NCI-H2029 treated with DMSO at 0.1 percent for 48 hours (cell line): Measurements from ENCODE around the gene TEX36.
"Not testable (repeated sequence)": the region's sequence is repeated elsewhere in the genome, so short reads cannot be mapped to it uniquely, and the experiment has no call there.

ENCODE experiments used
- DNase-seq: peaks from one replicate; lab custom pipeline; 2025; lab: John Stamatoyannopoulos, UW

The TEX36 gene, protein sequence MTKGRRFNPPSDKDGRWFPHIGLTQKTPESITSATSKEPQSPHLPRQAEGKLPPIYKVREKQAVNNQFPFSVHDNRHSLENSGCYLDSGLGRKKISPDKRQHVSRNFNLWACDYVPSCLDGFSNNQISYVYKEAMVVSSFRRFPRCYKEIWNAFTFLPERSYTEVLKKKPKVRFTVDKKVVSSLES

DNA sequence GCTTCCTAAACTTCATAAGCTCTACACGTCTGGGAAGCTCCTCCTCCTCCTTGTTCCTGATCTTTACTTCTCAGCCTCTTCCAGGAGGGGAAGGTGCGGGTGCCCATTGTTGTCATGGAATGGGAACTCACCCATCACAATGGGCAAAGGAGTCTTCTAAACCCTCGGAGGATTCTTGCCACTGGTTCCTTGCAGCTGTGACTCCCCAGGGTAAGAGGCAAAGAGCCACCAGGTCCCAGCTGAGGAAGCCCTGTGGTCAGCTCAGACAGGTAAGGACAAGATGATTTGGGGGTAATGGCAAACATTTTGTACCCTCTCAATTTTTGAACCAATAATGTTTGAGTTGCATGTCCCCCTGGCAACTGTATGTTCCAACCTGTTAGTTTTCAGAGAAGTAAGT lies at the start of gene TEX36:
TEX36 (minus strand) TSS at position 101 of the 400 bp plus-strand sequence. CDS start 174 bp downstream, outside the sequence.
- DNase-seq, result no peak

DNA sequence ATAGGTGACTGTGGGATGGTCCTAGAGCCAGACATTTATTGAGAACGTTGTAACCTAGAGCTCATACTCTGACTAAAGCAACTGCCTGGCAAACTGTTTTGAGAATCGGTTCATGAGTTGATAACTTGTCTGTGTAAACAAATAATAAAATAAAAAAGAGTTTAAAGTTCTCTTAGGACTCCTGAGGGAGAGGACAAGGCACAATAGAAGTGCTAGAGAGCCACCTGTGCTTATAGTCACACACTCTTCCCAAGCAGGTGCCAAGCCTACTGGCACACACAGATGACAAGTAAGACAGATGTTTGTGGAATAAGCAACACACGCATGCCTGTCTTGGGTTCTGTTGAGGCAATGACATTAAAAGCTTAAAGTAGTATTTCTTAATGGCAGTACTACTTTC lies 44.5 kb upstream of the TEX36 start:
- no peak for DNase-seq

DNA sequence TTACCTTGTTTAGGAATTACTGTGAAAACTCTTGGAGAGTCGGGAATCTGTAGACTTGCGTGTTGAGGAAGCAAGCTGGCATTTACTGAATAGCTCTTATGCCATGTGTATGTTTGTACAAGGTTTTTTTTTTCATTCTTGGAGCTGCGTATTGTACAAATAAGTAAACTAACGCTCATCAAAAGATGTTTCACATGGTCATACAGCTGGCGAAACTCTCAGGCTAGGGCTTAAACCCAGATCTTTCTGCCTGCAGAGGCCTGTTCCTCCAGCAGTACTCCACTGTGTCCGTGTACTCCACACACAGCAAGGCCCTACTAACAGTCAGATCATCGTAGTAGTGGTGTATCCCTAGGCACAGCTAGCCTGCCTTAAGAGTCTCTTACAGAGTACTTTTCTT lies 44.0 kb upstream of the TEX36 start:
- no peak for DNase-seq

DNA sequence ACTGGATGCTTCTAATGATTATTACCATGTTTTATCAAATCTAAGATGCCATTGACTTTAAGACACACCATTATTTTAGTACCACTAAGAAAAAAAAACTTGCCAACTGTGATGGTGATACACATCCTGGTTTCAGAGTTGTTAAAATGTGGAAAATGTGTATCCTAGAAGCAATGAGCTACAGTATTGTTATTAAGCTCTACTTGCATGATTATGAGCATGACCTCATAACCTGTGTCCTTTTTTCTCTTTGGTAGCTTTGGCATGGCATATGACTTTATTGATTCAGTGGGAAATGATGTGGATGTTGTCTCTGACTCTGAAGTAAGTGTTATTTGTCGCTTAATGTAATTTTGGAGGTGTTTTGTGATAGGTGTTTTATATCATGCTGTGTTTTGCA lies 39.8 kb upstream of the TEX36 start:
- no peak for DNase-seq

DNA sequence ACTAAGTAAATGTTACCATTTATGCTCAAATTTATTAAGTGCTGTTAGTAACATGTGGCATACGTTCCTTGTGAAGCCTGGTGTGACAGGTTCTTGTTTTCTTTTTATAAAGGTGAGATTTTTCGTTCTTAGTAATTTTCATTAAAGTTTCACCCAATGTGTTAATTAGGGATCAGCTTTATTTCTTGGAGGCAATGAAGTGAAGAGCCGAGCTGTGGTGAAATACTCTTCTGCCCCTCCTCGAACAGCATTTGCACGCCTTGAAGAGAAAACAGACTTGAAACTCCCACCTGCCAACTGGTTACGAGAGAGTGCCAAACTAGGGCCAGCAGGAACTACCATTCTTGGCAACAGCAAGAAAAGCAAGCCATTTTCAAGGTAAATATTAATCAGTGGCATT lies 38.1 kb upstream of the TEX36 start:
- no peak for DNase-seq

DNA sequence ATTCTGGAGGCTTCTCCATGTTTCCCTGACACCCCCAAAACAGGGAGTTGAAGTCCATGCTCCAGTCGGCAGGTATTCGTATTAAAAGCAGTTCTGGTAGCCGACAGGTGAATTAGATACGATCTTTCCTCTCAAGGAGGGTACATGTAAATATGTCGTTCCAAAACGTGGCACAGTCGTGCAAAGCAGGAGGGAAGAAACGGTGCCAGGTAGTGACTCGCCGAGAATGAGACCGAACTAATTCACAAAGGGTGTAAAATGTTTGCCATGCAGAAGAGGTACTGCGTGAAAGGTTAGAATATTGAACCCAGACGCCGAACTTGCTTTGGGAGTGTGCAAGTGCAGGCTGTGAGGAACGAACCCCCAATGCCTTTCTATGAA lies 37.0 kb upstream of the TEX36 start:
- no peak for DNase-seq

DNA sequence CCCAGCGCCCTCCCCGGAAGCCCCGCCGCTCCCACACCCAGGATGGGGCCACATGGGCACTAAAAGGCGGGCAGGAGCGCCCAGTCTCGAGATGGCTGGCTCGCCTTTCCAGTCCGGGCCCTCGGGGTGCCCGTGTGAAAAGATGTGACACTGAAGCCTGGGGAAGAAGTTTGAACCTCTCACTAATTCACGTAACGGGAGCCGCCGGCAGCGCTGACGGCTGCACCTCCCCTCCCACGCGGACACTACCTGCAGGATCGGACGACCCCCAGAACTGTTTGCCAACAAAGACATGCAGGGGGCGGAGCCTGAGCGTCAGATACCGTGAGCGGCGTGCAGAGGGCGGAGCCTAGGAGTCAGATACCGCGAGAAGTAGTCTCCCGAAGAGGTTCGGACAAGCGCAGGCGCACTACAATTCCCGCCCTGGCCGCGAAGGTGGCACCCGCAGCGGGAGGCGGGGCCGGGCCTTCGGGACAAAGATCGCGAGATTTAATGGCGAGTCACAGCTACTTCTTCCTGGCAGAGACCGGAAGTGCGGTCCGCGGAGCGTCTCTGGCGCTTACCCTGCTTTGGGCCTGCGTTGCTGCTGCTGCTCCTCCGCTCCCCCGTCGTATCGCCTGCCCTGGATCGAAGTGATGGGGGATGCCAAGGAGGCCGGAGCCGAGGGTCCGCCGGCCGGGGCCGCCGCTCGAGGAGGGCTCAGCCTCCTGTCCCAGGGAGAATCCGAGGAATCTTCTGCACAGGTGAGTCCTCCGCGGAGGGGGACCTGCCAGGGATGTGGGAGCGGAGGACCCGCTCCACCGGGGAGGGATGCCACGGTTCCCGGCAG lies 36.4 kb upstream of the TEX36 start, which contains the start of gene EDRF1:
EDRF1 (plus strand) TSS at position 537 of the 829 bp plus-strand sequence; CDS start at position 636, 99 bp downstream.
- DNase-seq, result peak; percentile 86

DNA sequence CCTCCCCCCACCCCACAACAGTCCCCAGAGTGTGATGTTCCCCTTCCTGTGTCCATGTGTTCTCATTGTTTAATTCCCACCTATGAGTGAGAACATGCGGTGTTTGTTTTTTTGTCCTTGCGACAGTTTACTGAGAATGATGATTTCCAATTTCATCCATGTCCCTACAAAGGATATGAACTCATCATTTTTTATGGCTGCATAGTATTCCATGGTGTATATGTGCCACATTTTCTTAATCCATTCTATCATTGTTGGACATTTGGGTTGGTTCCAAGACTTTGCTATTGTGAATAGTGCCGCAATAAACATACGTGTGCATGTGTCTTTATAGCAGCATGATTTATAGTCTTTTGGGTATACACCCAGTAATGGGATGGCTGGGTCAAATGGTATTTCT lies 31.8 kb upstream of the TEX36 start:
- not testable (repeated sequence) for DNase-seq

DNA sequence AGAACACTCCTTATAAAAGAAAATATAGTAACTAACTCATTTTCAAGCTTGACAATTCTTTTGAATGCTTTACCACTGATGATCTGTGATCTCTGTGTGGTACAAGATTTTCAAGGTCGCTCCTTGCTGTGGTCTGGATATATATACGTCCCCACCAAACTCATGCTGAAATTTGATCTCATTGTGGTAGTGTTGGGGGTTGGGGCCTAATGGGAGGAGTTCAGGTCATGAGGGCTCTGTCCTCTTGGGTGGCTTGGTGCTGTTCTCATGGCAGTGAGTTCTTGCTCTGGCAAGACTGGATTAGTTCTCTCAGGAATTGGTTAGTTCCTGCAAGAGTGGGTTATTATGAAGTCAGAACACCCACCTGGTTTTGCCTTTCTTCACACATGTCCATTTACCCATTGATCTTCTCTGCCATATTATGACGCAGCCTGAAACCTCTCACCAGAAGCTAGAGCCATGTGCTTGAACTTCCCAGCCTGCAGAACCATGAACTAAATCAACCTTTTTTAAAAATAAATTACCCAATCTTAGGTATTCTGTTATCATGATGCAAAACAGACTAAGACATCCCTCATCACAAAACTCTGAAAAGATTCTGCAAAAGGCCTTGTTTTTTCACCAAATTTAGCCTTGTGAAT lies 28.3 kb upstream of the TEX36 start:
- no peak for DNase-seq

DNA sequence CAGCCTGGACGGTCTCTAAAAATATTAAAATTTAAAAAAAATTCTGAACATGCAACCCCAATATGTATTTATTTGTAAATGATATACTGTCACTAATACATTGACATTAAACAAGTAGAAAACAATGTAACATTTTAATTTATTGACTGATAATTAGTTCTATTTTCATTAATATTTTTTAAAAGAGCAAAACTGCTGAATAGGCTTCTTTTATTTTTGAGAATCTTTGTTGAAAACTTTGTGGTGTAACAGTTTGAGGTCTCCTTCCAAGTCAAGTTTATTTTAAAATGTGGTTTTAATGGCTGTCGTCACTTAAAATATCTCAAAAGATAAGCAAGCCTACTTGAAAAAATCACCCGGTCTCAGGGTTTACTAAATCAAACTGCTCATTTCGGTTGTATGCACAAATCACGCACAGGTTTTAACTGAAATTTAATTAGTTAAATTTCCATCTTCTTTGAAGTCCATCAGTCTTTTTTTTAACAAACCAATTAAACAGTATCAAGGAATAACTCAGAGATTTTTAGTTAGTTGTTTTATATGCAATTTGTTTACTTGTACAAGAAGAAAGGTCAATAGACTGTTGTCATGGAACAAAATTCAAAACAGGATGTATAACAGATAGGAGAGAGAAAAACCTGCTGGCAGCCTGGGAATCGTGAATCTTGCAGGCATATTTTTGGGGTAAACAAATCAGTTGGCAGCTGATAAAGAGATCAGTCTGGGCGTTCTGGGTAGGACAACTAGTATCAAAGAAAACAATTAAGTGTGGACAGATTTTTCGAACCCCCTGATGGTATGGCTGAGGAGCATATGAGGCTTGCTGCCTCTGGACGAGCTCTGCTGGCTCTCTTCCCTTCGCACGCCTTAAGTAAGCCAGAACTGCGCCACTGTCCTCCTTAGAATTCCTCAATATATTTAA lies 26.9 kb upstream of the TEX36 start:
- DNase-seq, result no peak

DNA sequence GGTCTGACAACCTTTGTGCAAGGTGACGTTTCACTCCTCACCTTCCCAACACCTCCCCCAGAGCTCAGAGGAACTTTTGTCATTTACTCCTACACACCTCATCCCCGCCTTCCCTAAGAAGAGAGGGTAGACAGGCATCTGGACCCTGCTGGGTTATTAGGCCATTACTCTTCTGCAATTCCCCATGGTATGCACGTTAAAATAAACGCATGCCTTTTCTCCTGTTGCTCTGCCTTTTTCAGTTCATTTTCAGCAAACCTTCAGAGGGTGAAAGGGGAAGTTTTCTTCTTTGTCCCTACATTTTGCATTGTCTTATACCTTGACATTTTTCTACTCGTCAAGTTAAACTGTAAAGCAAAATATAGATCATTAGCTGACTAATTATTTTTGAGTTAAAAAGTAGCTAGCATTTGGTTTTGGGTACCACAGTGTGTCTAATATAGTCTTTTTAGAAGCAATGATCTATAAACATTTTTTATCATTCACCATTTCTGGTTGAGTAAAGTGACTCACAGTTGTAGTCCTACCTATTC lies 26.1 kb upstream of the TEX36 start:
- DNase-seq, result no peak

DNA sequence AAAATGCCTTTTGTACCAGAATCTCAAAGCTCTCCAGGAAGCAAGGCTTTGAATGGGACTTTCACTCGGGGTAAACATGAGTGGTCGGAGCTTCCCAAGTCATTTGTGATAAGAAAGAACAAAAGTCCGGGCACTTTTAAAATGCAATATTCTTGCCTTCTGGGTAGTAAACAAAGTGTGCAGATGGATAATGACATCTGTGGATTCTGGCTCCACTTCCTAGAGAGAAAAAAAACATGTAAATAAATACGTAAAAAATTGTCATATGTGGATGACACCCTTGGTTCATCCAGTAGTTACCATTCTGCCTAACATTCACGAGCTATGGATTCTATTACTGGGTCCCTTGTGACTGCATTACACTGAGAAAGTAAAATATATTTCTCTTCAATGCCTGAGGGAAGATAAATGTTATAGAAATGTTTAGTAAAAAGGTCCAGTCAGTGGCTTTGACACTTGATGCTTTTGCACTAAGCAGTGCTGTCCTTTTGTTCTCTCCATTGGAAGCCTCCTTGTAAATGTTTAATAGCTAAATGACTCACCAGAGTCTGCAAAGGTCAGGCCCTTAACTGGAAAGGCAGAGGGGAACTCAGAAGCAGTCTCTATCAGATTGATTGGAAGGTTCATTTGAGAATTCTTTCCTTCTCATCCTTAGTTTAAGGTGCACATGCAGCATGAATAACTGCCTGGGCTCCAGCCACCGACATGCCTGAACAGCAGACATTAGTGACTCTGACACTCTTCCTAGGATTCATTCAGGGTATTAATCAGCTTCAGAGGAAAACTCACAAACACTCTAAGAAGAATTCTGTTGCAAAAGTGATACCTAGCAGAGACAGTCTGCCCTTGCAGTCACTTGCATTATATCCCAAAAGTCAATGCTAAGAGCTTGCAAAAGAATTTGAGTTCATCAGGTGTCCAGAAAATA lies 24.8 kb upstream of the TEX36 start:
- no peak for DNase-seq

DNA sequence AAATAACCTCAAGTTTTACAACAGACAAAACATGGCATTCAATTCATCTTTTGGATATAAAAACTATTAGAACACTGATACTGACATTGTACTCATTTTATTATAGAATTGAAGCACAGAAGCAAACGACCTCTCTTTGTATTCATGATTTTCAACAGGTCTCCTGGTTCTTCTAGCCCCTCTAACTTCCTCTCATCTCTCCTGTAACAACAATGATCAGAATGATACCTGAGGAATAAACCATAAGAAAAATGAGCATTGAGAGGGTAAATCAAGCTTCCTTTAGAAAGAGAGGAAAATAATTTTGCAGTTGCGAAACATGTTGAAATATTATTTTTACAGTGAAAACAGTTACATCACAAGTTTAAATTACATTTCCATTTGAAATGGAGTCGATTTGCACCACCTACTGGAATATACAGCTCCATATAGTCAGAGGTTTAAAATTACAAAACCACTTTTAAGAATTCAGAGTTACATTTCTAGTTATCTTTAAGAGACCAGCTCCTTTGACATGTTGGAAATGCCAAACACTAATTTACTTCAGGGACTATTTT lies 17.5 kb upstream of the TEX36 start:
- no peak for DNase-seq

DNA sequence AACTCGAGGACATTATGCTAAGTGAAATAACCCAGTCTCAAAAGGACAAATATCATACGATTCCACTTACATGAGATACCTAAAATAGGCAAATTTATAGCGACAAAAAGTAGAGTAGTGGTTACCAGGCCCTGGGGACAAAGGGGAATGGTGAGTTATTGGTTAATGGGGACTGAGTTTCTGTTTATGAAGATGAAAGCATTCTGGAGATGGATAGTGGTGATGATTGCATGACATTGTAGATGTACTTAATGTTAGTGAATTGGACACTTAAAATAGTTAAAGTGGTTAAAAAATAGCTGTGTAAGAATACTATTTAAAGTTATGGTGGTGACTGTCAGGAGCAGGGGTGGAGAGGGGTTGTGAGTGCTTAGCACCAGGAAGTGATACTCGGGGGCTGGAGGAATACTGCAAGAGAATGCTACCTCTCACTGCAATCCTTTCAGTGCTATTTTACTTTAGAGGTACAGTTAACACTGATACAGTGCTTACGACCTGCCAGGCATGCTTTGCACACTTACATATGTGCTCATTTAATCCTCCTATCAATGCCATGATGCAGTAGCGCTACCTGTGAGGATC lies 16.7 kb upstream of the TEX36 start:
- no peak for DNase-seq

DNA sequence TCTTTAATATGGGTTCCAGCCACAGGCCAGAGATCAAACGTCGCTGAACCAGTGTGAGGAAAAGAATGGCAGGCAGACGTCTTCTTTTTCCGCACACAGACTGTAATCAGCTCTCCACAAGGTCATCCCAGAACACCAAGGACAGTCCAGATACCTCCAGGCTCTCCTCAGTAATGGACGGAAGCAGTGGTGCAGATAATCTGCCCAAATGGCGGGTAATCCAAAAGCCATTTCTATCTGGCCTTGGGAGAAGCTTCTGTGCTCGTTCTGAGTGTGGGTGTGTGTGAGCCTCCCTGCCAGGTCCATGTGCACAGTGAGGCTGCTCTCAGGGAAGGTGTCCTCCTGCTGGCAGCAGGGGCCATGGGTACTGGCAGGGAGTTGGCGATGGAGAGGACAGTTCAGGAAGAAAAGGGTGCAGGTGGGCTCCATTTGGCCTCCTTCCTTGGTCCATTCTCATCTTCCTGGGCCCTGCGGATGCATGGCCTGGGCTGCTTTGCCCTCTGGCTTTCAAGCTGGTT lies 15.6 kb upstream of the TEX36 start:
- DNase-seq, result no peak

DNA sequence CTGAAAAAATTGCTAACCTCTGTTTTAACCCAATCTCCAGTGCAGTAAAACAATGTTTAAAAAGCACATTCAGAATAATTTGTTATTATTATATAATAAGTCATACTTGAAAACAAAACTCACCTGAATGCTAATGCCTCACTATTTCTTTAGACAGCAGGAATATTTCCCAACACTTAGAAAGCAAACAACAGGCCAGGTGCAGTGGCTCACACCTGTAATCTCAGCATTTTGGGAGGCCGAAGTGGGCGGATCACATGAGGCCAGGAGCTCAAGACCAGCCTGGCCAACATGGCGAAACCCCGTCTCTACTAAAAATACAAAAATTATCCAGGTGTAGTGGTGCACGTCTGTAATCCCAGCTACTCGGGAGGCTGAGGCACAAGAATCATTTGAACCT lies 13.9 kb upstream of the TEX36 start:
- not testable (repeated sequence) for DNase-seq

DNA sequence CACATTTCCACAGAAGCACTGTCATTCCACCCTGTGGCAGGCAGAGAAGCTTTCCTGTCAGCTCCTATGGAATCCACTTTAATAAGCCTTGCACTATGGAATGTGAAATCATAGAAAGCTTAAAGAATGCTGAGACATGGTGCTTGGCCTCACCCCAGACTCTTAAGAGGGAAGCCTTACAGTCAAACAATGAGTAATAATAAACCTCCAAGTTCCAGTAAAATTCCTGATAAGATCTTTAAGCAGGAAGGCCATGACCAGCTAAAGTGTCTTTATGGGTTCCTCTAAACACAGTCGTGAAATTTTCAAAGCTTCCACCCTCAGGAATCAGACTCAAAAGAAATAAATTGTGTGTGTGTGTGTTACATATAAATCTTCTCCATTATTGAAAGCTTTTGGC lies 11.9 kb upstream of the TEX36 start:
- no peak for DNase-seq

DNA sequence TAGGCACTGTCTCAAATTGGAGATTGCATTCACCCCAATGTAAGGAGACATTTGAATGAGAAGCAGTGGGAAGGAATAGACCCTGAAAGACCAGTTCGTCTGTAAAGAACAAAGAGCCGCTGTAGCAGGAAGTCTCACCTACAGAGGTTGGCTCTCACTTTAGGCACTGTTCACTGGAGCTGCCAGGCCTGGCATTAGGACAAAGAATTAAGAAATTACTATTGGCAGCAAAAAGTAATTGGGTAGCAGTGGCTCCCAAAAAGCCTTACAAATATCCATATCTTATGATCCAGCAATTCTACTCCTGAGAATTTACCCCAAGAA lies 10.5 kb upstream of the TEX36 start:
- no peak for DNase-seq

DNA sequence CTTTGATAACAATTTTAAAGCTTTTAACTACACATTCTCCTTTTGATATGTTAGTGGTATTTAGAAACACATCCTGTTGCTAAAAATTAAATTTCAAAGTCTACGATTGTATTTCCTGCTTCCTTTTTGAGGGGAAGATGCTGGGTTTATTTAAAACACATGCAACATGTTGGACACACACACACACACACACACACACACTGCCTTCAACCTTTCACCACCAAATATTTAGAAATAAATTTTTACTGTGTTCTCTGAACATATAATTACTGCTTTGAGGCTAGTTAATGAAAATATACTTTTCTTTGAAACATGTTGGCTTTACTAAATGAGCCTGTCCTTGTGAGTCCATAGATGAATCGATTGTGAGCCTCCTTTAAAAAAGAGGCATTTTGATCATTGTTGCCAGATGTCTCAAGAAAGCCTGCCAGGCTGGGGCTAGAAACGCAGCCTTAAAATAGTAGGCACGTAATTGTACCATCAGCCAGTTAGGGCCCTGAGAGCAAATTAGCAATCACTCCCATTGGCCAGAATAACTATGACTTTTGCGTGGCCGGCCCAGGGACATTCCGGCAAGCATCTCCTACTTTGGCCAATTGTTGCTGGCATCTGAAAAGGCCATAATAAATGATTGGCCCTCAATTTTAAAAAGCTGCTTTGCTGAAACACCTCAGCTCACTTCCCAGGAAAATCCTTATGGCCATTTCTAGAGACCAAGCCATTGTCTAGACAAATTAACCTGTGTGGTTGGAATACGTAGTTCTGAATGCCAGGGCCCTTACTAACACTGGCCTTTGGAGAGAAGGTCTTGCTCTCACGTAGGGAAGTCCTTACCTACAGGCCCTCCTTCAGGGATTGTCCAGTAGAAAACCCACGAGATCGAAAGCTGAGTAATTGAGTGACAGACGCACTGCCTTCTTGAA lies 9.9 kb upstream of the TEX36 start:
- no peak for DNase-seq
